Fibroblast of skin of left biceps (primary cell): ENCODE data around the gene LRRN2.
A peak's percentile ranks its signal among the peaks of the same experiment; 100 is the strongest.

Experiments
- DNase-seq, 2 experiments: peaks; one replicate each; pipeline ENCODE4 v3.0.0-alpha.2; 2013; ENCODE audit warnings: low read depth in 2 of 2

Gene LRRN2

GRCh38 chr1:204602111-204602579, 83.4 kb downstream of the LRRN2 start:
- no peak for DNase-seq

- no peak for DNase-seq
Observed at GRCh38 chr1:204600968-204601367, 84.6 kb downstream of the LRRN2 start.

GRCh38 chr1:204600203-204600602, 85.3 kb downstream of the LRRN2 start:
- DNase-seq: no peak

- no peak for DNase-seq
Observed at GRCh38 chr1:204599596-204599995, 85.9 kb downstream of the LRRN2 start.

- no peak for DNase-seq
Observed at GRCh38 chr1:204599098-204599497, 86.4 kb downstream of the LRRN2 start.

GRCh38 chr1:204598319-204598969, 87.1 kb downstream of the LRRN2 start:
- no peak for DNase-seq

- DNase-seq: no peak
Observed at GRCh38 chr1:204592246-204592948, 93.1 kb downstream of the LRRN2 start.

- DNase-seq: peak; percentile 21 to 37
Observed at GRCh38 chr1:204591473-204592090, 94.0 kb downstream of the LRRN2 start.

- peak; percentile 15 to 19 for DNase-seq
Observed at GRCh38 chr1:204589409-204590038, 96.0 kb downstream of the LRRN2 start.

GRCh38 chr1:204588826-204589225, 96.7 kb downstream of the LRRN2 start:
- DNase-seq: no peak

- no peak for DNase-seq
Observed at GRCh38 chr1:204587621-204588020, 97.9 kb downstream of the LRRN2 start.

GRCh38 chr1:204584699-204585372, 100.7 kb downstream of the LRRN2 start:
- no peak for DNase-seq

- no peak for DNase-seq
Observed at GRCh38 chr1:204583909-204584632, 101.5 kb downstream of the LRRN2 start.

GRCh38 chr1:204581759-204582158, 103.8 kb downstream of the LRRN2 start:
- no peak for DNase-seq

- DNase-seq: no peak
Observed at GRCh38 chr1:204580862-204581261, 104.7 kb downstream of the LRRN2 start.

GRCh38 chr1:204579681-204580080, 105.9 kb downstream of the LRRN2 start:
- DNase-seq: no peak

- DNase-seq: no peak
Observed at GRCh38 chr1:204578867-204579664, 106.5 kb downstream of the LRRN2 start.

GRCh38 chr1:204577794-204578478, 107.6 kb downstream of the LRRN2 start:
- no peak for DNase-seq

- DNase-seq: no peak
Observed at GRCh38 chr1:204576422-204576821, 109.1 kb downstream of the LRRN2 start.
